Activated naive CD8-positive, alpha-beta T cell treated with anti-CD3 and anti-CD28 coated beads, Interleukin-2, amount 50 U/mL, for 16 hours (primary cell): ENCODE data around the gene BIN1.

ENCODE experiments used
- DNase-seq: peaks from one replicate; pipeline ENCODE4 v3.0.0-alpha.2; 2020; ENCODE audit warnings: low read depth, low spot score

The BIN1 gene

GRCh38 chr2:127027715-127028114, 79.2 kb downstream of the BIN1 start:
- no peak for DNase-seq

GRCh38 chr2:127025359-127026166, 81.4 kb downstream of the BIN1 start:
- peak; percentile 54 for DNase-seq

- DNase-seq, result no peak
These were observed 82.1 kb downstream of the BIN1 start for GRCh38 chr2:127024769-127025358.

- DNase-seq, result no peak
These were observed 83.5 kb downstream of the BIN1 start for GRCh38 chr2:127023504-127023903.

GRCh38 chr2:127022817-127023216, 84.1 kb downstream of the BIN1 start:
- DNase-seq, result no peak

- no peak for DNase-seq
These were observed 86.4 kb downstream of the BIN1 start for GRCh38 chr2:127020536-127020935.

GRCh38 chr2:127017548-127017947, 89.4 kb downstream of the BIN1 start:
- no peak for DNase-seq

GRCh38 chr2:127016329-127016728, 90.6 kb downstream of the BIN1 start:
- DNase-seq, result no peak

GRCh38 chr2:127015106-127015910, 91.6 kb downstream of the BIN1 start:
- DNase-seq, result no peak

- no peak for DNase-seq
These were observed 92.3 kb downstream of the BIN1 start for GRCh38 chr2:127014630-127015029.

- DNase-seq, result no peak
These were observed 92.7 kb downstream of the BIN1 start for GRCh38 chr2:127014224-127014623.

GRCh38 chr2:127012868-127013267, 94.1 kb downstream of the BIN1 start:
- no peak for DNase-seq

GRCh38 chr2:127012215-127012614, 94.7 kb downstream of the BIN1 start:
- DNase-seq, result no peak

GRCh38 chr2:127011796-127012195, 95.2 kb downstream of the BIN1 start:
- DNase-seq, result no peak

- DNase-seq, result no peak
These were observed 95.7 kb downstream of the BIN1 start for GRCh38 chr2:127011231-127011661.

- no peak for DNase-seq
These were observed 98.5 kb downstream of the BIN1 start for GRCh38 chr2:127008265-127009015.

- no peak for DNase-seq
These were observed 99.3 kb downstream of the BIN1 start for GRCh38 chr2:127007652-127008051.

- no peak for DNase-seq
These were observed 100.0 kb downstream of the BIN1 start for GRCh38 chr2:127006962-127007361.

GRCh38 chr2:127004893-127005600, 101.9 kb downstream of the BIN1 start:
- DNase-seq, result no peak

- no peak for DNase-seq
These were observed 103.7 kb downstream of the BIN1 start for GRCh38 chr2:127003070-127003800.
